Vagina (tissue), 2 donors: ENCODE measurements around the gene MTUS2.

Experiments used
- CTCF ChIP-seq, 3 experiments: fragments of 450-650 bp in 2 of 3; fragments of 200-600 bp in 1 of 3; sonication (generic) in 1 of 3; IDR thresholded peaks; one replicate each; pipeline ENCODE4 v1.5.1; 2017 to 2019; ENCODE audit warnings: antibody characterized with exemption in 3 of 3, mild to moderate bottlenecking in 2 of 3, moderate library complexity in 2 of 3
- POLR2AphosphoS5 ChIP-seq, 2 donors: sonication (generic); formaldehyde crosslinking; IDR thresholded peaks; one replicate each; pipeline ENCODE4 v1.9.0; 2017; ENCODE audit warnings: antibody characterized with exemption in 2 of 2, mild to moderate bottlenecking in 2 of 2, low read depth in 1 of 2; ENCODE audit not compliant: insufficient read depth in 1 of 2

- no peak for TF ChIP-seq CTCF (IDR thresholded peaks at IDR 0.05)
- no peak for TF ChIP-seq POLR2AphosphoS5 (IDR thresholded peaks at IDR 0.05; ENCODE audit: insufficient read depth in 1 of 2, low read depth in 1 of 2)
Measured at GRCh38 chr13:29480893-29481525, 660.9 kb downstream of the MTUS2 start.
